ENCODE results near the gene EXOSC1.
"Not testable (repeated sequence)": the region's sequence is repeated elsewhere in the genome, so short reads cannot be mapped to it uniquely, and the experiment has no call there.

Gene EXOSC1

GRCh38 chr10:97445722-97446639 lies at the start of gene EXOSC1, which contains the start of gene ZDHHC16:
Gene EXOSC1, minus strand, starts transcription at chr10:97446006. Its CDS starts 21 bp downstream, at chr10:97445985.
Gene ZDHHC16, plus strand, starts transcription at chr10:97446175. Its CDS starts 5,501 bp downstream, at chr10:97451676.
- peak; percentile 91 for DNase-seq

- no peak for DNase-seq
These were observed 49.2 kb upstream of the EXOSC1 start for GRCh38 chr10:97494863-97495506.

GRCh38 chr10:97494151-97494550 lies 48.3 kb upstream of the EXOSC1 start:
- DNase-seq = no peak

DNA sequence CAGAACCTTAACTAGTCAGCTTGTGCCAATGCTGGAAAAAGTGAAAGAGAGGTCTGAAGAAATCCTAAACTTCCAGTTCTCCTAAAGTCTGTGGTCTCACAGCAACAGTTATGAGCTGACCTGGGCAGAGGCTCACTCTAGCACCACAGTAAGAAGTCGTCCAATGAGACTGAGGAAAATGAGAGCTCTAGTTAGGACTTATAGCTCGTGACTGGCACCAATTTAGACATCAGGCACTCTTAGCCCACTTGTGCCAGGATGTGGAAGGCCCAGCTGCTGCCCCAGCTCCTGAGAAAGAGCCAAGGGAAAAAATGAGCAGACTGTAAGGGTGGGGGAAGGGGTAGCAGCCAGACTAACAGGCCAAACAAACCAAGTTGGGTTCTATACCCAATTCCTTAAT lies 44.8 kb upstream of the EXOSC1 start:
- DNase-seq = peak; percentile 4

GRCh38 chr10:97485647-97486281 lies 40.0 kb upstream of the EXOSC1 start:
- no peak for DNase-seq

DNA sequence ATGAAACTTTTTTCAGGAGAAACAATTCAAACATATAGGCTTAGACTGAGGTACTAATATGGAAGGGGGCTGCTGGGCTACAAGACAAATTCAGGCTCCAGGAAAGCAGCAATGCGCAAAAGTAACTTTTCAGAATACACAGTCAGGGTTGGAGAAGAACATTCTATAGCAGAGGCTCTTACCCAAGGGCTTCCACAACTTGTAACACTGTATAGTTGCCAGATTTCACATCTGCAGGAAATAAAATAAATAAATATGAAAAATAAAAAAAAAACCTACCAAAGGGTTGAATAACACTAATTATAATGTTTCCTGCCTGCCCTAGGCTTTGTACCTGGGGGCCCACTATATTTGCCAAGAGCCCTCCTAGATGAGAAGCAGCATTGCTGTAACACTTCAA lies 38.1 kb upstream of the EXOSC1 start:
- no peak for DNase-seq

DNA sequence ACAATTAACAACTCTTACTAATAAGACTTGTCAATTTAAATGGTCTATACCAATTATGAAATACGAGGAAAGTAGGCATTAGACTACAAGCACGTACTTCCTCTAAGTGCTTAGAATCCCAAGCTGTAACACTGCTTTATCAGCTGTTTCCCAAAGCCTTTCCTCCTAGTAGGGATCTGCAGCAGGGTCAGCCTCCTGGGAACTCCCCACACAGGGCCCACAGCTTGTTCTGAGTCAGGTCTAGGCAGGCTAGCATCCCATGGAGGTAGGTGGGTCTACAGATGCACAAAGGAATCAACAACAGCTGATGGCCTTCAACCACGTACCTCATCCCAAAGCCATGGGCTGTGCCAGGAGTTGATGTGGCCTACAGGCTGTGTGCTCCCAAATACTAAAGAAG lies 37.7 kb upstream of the EXOSC1 start:
- no peak for DNase-seq

DNA sequence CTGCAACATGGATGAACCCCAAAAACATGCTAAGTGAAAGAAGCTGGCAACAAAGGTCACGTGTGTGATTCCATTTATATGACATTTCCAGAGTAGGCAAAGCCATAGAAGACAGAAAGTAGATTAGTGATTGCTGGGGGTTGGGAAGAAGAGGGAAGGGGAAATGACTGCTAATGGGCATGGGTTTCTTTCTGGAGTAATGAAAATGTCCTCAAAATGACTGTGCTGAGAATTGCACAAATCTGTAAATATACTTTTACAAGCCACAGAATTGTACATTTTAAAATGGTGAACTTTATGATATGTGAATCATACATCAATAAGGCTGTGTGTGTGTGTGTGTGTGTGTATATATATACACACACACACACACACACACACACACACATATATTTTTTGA lies 36.6 kb upstream of the EXOSC1 start:
- DNase-seq = no peak

- DNase-seq = no peak
These were observed 35.3 kb upstream of the EXOSC1 start for GRCh38 chr10:97481071-97481470.

DNA sequence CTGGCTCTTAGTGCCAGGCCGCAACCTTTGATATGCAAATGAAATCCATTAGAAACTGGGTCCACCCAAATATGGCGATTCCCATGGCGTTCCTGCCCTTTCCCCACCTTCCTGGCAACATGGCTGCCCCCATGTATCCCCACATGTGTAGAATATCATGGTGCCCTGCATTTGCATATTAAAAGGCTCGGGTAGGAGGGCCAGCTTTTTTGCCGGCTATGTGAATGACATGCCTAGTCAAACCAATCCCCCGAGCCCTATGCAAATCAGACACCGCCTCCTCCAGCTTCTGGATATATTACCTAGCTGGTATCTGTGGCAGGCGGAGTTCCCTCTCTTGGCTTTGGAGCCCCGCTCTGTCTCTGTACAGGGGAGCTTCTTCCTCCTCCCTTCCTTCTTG lies 34.1 kb upstream of the EXOSC1 start:
- DNase-seq = no peak

DNA sequence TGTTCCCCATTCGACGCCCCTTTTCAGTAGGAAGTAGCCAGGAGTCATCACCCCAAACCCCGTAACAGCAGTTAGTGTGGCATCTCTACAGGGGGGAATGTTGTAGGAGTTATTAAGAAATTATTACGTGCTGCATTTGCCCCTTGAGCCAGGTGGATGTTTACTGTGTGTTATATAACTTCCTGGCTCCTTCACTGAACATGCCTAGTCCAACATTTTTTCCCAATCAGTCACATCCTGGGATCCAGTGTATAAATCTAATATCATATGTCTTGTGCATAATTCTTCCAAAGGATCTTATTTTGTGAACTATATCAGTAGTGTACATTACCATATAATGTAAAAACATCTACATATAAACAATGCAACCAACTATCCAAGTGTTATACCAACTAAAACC lies 33.6 kb upstream of the EXOSC1 start:
- not testable (repeated sequence) for DNase-seq

- DNase-seq = no peak
These were observed 30.3 kb upstream of the EXOSC1 start for GRCh38 chr10:97475936-97476594.

DNA sequence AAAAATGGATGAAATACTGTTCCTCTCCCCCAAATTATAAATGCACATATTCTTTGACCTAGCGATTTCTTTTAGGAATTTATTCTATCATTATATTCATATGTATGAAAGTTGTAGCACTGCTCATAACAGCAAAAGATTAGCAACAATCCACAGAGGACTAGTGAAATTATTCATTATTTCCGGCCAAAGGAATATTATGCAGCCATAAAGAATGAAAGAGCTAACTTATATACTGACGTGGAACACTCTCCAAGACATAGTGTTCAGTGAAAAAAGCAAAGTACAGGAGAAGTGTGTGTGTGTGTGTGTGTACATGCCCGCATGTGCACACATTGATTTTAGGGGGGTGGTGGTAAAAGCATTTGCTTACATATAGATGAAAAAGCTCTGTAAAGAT lies 29.1 kb upstream of the EXOSC1 start:
- no peak for DNase-seq

DNA sequence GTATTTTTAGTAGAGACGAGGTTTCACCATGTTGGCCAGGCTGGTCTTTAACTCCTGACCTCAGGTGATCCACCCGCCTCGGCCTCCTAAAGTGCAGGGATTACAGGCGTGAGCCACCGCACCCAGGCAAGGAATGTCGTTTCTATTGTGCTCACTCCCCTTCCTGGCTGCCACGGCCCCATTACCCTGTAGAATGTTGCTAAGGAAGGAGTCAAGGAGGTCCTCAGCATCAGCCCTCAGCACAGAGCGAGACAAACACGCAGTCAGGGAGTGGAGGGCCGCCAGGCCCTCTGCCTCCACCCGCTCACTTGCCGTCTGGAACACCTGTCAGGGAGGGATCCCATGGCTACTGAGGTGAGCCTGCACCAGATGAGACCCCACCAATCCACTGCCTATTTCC lies 23.0 kb upstream of the EXOSC1 start:
- not testable (repeated sequence) for DNase-seq

- peak; percentile 27 for DNase-seq
These were observed 22.4 kb upstream of the EXOSC1 start for GRCh38 chr10:97468162-97468561.

GRCh38 chr10:97466755-97467154 lies 20.9 kb upstream of the EXOSC1 start:
- DNase-seq = no peak

DNA sequence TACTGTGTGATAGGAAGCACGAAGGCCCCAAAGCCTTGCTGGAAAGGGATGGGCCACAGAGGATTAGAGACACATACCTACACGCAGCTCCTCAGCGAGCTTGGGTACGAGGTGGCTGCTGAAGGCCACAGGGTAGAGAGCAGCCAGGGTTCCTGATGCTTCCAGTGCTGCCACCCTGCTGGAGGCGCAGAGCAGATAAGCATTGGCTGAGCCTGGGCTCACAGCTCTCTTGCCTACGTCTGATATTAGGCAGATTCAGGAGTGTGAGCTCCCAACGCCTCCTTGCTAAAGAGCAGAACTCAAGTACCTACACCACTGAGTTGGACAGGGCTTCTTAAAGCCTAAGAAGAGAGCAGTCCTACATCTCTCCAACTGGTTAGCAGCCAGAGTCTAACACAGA lies 20.2 kb upstream of the EXOSC1 start:
- DNase-seq = no peak

- no peak for DNase-seq
These were observed 18.4 kb upstream of the EXOSC1 start for GRCh38 chr10:97464226-97464625.

- DNase-seq = peak; percentile 54
These were observed 17.7 kb upstream of the EXOSC1 start for GRCh38 chr10:97463363-97464132.

DNA sequence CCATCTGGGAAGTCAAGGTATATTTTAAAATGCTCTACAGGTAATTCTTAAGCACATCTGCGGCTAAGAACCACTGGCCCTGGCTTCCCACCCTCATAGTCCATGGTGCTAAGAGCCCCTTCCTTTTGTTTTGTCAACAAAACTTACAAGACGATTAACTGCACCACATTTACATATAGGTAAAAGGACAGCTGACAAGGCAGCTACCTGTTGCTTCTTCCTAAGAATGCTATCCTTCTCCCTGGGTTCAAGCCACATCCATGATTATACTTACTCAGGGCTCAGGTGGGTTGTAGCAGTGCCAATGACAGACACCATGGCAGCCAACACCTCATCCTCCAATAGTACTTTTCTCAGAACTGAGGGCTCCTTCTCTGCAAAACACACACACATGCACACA lies 16.5 kb upstream of the EXOSC1 start:
- no peak for DNase-seq

GRCh38 chr10:97459933-97460332 lies 14.1 kb upstream of the EXOSC1 start:
- no peak for DNase-seq

DNA sequence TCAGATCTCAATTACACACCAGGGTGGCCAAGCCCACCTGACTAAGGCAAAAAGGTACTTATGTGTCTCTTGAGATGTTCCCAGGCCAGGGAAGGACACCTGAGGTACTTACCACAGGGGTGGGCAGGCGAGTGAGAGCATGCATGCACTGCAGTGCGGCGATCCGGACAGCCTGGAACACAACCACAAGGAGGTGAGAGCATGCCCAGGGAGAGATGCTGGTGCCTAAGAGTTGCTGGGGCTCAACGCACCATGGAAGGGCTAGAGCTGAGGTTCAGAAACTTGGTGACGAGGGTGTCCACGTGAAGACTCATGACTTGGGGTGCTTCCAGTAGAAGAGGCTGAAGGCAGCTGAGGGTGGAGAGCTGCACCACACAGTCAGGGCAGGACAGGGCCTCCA lies 13.3 kb upstream of the EXOSC1 start:
- no peak for DNase-seq
